HL-60 (cell line): ENCODE results near the gene MRPS2.
"Not testable (repeated sequence)": the region's sequence is repeated elsewhere in the genome, so short reads cannot be mapped to it uniquely, and the experiment has no call there.

Experiments used
- DNase-seq, 2 experiments: peaks; one replicate each; pipeline ENCODE4 v3.0.0-alpha.2; 2010 to 2020; ENCODE audit warnings: low read depth in 1 of 2, low spot score in 1 of 2
- H3K27ac ChIP-seq: fragments of 250-450 bp; sonication (Bioruptor Pico); replicated peaks from 2 replicates; pipeline ENCODE4 v1.5.1; 2020; ENCODE audit warnings: mild to moderate bottlenecking, moderate library complexity
- H3K27me3 ChIP-seq: fragments of 250-450 bp; sonication (Bioruptor Pico); 2 replicates; pipeline ENCODE4 v1.5.1; 2021; ENCODE audit warnings: mild to moderate bottlenecking, moderate library complexity; ENCODE audit not compliant: insufficient read depth, poor library complexity, severe bottlenecking
- H3K4me3 ChIP-seq: replicated peaks from 2 replicates; pipeline ENCODE4 v1.5.1; 2011; ENCODE audit warnings: mild to moderate bottlenecking, control low read depth, low read length; ENCODE audit not compliant: insufficient read depth
- CTCF ChIP-seq: IDR thresholded peaks from one replicate; pipeline ENCODE4 v1.5.1; 2011; ENCODE audit warnings: low read length, control low read depth, inconsistent platforms; ENCODE audit not compliant: insufficient read depth
- GABPA ChIP-seq: IDR thresholded peaks from 2 replicates; pipeline ENCODE4 v1.6.1; 2012; ENCODE audit warnings: low read depth
- POLR2AphosphoS5 ChIP-seq: IDR thresholded peaks from 2 replicates; pipeline ENCODE4 v1.6.1; 2012; ENCODE audit warnings: low read depth
- REST ChIP-seq: IDR thresholded peaks from 2 replicates; pipeline ENCODE4 v1.6.1; 2012; ENCODE audit warnings: low read depth; ENCODE audit not compliant: insufficient replicate concordance
- SPI1 ChIP-seq: IDR thresholded peaks from 2 replicates; pipeline ENCODE4 v1.6.1; 2012; ENCODE audit warnings: low read depth, mild to moderate bottlenecking, borderline replicate concordance

MRPS2 gene

GRCh38 chr9:135533113-135533512, 32.6 kb downstream of the MRPS2 start:
- Histone ChIP-seq H3K27me3 (peaks cover 3% of the 10 kb centered on the region), H3K27ac (no peak overlapping the region), H3K4me3 (no peak overlapping the region)
- TF ChIP-seq CTCF, result no peak
- TF ChIP-seq POLR2AphosphoS5, result no peak
- no peak for TF ChIP-seq SPI1
- no peak for TF ChIP-seq REST
- no peak for TF ChIP-seq GABPA
- DNase-seq, result no peak

GRCh38 chr9:135533674-135534073, 33.2 kb downstream of the MRPS2 start:
- Histone ChIP-seq H3K27ac (no peak overlapping the region), H3K4me3 (no peak overlapping the region), H3K27me3 (peaks cover 3% of the 10 kb centered on the region)
- no peak for TF ChIP-seq SPI1
- TF ChIP-seq GABPA, result no peak
- TF ChIP-seq REST, result no peak
- TF ChIP-seq POLR2AphosphoS5, result no peak
- TF ChIP-seq CTCF, result no peak
- DNase-seq, result no peak

- not testable (repeated sequence) for DNase-seq, H3K27me3 ChIP-seq, H3K27ac ChIP-seq, H3K4me3 ChIP-seq
Measured at GRCh38 chr9:135534192-135534711, 33.8 kb downstream of the MRPS2 start.

GRCh38 chr9:135534826-135535225, 34.3 kb downstream of the MRPS2 start:
- H3K4me3 ChIP-seq, H3K27ac ChIP-seq, H3K27me3 ChIP-seq, DNase-seq: not testable (repeated sequence)

GRCh38 chr9:135535631-135536030, 35.1 kb downstream of the MRPS2 start:
- not testable (repeated sequence) for H3K27me3 ChIP-seq, DNase-seq, H3K27ac ChIP-seq, H3K4me3 ChIP-seq
